LNCaP clone FGC (cell line): ENCODE results near the gene DIAPH2.

Source experiments
- DNase-seq: peaks from one replicate; pipeline ENCODE4 v3.0.0-alpha.2; 2011; ENCODE audit warnings: low read depth
- H3K4me3 ChIP-seq: 2 replicates; pipeline ENCODE4 v1.5.1; 2011; ENCODE audit warnings: mild to moderate bottlenecking, low read depth, low read length, control low read depth
- TF ChIP-seq, protein P1 (sequence below): IDR thresholded peaks from 2 replicates; pipeline ENCODE4 v1.5.1; 2012; ENCODE audit warnings: mild to moderate bottlenecking; ENCODE audit not compliant: control insufficient read depth, insufficient read depth; ENCODE audit errors: extremely low read depth

DIAPH2 gene

GRCh38 chrX:97482666-97483300 is 798.1 kb downstream of the DIAPH2 start:
- TF ChIP-seq, protein P1, sequence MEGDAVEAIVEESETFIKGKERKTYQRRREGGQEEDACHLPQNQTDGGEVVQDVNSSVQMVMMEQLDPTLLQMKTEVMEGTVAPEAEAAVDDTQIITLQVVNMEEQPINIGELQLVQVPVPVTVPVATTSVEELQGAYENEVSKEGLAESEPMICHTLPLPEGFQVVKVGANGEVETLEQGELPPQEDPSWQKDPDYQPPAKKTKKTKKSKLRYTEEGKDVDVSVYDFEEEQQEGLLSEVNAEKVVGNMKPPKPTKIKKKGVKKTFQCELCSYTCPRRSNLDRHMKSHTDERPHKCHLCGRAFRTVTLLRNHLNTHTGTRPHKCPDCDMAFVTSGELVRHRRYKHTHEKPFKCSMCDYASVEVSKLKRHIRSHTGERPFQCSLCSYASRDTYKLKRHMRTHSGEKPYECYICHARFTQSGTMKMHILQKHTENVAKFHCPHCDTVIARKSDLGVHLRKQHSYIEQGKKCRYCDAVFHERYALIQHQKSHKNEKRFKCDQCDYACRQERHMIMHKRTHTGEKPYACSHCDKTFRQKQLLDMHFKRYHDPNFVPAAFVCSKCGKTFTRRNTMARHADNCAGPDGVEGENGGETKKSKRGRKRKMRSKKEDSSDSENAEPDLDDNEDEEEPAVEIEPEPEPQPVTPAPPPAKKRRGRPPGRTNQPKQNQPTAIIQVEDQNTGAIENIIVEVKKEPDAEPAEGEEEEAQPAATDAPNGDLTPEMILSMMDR, result no peak
- no peak overlapping the region for H3K4me3 ChIP-seq
- DNase-seq, result no peak

DNA sequence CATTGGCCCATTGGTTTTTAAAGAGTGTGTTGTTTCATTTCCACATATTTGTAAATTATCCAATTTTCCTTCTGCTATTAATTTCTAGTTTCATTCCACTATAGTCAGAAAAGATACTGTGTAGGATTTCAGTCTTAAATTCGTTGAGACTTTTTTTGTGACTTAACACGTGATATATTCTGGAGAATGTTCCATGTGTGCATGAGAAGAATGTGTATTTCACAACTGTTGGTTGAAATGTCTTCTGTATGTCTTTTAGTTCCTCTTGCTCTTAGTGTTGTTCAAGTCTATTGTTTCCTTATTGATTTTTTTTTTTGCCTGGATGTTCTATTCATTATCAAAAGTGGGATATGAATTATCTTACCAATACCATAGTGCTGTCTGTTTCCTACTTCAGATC is 806.0 kb downstream of the DIAPH2 start:
- TF ChIP-seq, protein P1, result no peak
- no peak for DNase-seq

GRCh38 chrX:97494756-97495372 is 810.2 kb downstream of the DIAPH2 start:
- DNase-seq, result no peak
- H3K4me3 ChIP-seq, result no peak overlapping the region
- TF ChIP-seq, protein P1, result no peak

More for the DNA sequence above, 806.0 kb downstream of the DIAPH2 start:
- no peak overlapping the region for H3K4me3 ChIP-seq

GRCh38 chrX:97498093-97498492 is 813.5 kb downstream of the DIAPH2 start:
- H3K4me3 ChIP-seq, result no peak overlapping the region
- DNase-seq, result no peak
- TF ChIP-seq, protein P1, result no peak

- H3K4me3 ChIP-seq, result no peak overlapping the region
- DNase-seq, result no peak
- TF ChIP-seq, protein P1, result no peak
Measured at GRCh38 chrX:97504431-97504830, 819.8 kb downstream of the DIAPH2 start.

DNA sequence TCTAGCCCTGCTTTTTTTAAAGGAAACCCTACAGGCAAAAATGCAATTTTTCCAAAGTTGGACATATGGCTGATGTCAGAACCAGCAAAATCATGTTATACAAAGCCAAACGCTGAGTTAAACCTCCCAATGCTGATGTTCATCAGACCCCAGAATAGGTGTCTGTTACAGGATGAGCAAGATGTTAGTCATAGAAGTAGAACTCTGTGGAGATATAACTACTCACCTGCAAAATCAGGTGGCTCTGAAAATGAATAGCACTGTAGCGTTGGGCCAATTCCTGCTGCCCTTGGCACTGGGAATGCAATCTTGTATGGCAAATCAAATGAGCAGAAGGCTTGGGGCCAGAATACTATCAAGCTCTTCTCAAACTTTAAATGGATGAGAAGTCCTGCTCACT is 833.1 kb downstream of the DIAPH2 start:
- DNase-seq, result no peak
- no peak overlapping the region for H3K4me3 ChIP-seq
- TF ChIP-seq, protein P1, result no peak

DNA sequence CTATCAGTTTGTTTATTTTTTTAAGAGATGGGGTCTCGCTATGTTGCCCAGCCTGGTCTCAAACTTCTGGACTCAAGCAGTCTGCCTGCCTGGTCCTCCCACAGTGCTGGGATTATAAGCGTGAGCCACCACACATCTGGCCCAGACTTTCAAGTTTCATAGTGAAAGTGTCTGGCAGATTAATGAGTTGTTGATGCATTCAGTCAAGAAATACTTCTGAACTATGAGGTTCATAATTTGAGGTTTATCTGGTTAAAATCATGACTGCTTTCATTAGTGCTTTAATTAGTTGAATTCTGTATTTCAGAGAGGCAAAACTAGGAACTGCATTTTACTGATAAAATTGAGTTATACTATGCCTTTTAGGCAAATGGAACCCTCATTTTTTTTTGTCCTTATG is 837.7 kb downstream of the DIAPH2 start:
- no peak for DNase-seq
- TF ChIP-seq, protein P1, result no peak
- H3K4me3 ChIP-seq, result no peak overlapping the region
